A673 (cell line): Measurements from ENCODE around the gene RBM45. TPM values are rescaled to one million over a fixed set of nuclear protein-coding genes. Genes with fewer than 3 reads are reported as not detected.

Source experiments
- BruUV-seq: library from RNA; stranded (reverse); fragments of 400-500 nt; replicated peaks from 2 replicates; lab custom pipeline; 2021; lab: Mats Ljungman, UMichigan
- CTCF ChIA-PET: fragments of 300-600 bp; sonication (Branson Sonifier 250); formaldehyde crosslinking; loops from one replicate; lab custom pipeline; 2022; ENCODE audit warnings: antibody characterized with exemption; lab: Charles Lee
- POLR2A ChIA-PET: fragments of 300-600 bp; sonication (Branson Sonifier 250); formaldehyde crosslinking; loops from one replicate; lab custom pipeline; 2022; ENCODE audit warnings: antibody characterized with exemption; ENCODE audit not compliant: low non-redundant PET; lab: Charles Lee
- DNase-seq: peaks from one replicate; pipeline ENCODE4 v3.0.0-alpha.2; 2015; ENCODE audit warnings: low spot score
- H3K27ac ChIP-seq: fragments of 200-600 bp; sonication (generic); 2 replicates; pipeline ENCODE4 v1.5.1; 2016; ENCODE audit warnings: mixed run types, low read depth, mild to moderate bottlenecking, mixed read lengths, antibody characterized with exemption, low read length; ENCODE audit not compliant: poor library complexity, severe bottlenecking
- H3K27me3 ChIP-seq: fragments of 200-600 bp; sonication (generic); replicated peaks from 2 replicates; pipeline ENCODE4 v1.6.1; 2017; ENCODE audit warnings: mixed run types, low read depth, mild to moderate bottlenecking, mixed read lengths, antibody characterized with exemption, low read length; ENCODE audit not compliant: insufficient read depth, poor library complexity
- H3K36me3 ChIP-seq: fragments of 200-600 bp; sonication (generic); 2 replicates; pipeline ENCODE4 v1.6.1; 2016; ENCODE audit warnings: mixed run types, mild to moderate bottlenecking, mixed read lengths, antibody characterized with exemption, low read length; ENCODE audit not compliant: insufficient read depth, poor library complexity, severe bottlenecking
- H3K4me1 ChIP-seq: fragments of 200-600 bp; sonication (generic); 2 replicates; pipeline ENCODE4 v1.6.1; 2017; ENCODE audit warnings: mixed run types, mild to moderate bottlenecking, mixed read lengths, antibody characterized with exemption, low read length; ENCODE audit not compliant: insufficient read depth, poor library complexity, severe bottlenecking
- H3K4me3 ChIP-seq: fragments of 200-600 bp; sonication (generic); 2 replicates; pipeline ENCODE4 v1.5.1; 2016; ENCODE audit warnings: low read depth, mixed run types, mild to moderate bottlenecking, mixed read lengths, low read length; ENCODE audit not compliant: poor library complexity, severe bottlenecking
- H3K9me3 ChIP-seq: fragments of 200-600 bp; sonication (generic); 2 replicates; pipeline ENCODE4 v1.6.1; 2016; ENCODE audit warnings: mixed run types, low read depth, mild to moderate bottlenecking, mixed read lengths, antibody characterized with exemption, low read length; ENCODE audit not compliant: poor library complexity, severe bottlenecking
- EZH2 ChIP-seq: fragments of 200-600 bp; sonication (generic); IDR thresholded peaks from 2 replicates; pipeline ENCODE4 v1.6.1; 2017; ENCODE audit warnings: borderline replicate concordance, low read depth, mild to moderate bottlenecking, mixed read lengths, antibody characterized with exemption, low read length; ENCODE audit not compliant: poor library complexity, severe bottlenecking
- intact Hi-C: fragments of 100-400 bp; cut with micrococcal nuclease; formaldehyde crosslinking; loops from one replicate; pipeline ENCODE4 v1.10.0; 2022; ENCODE audit not compliant: unreplicated experiment
- total RNA-seq: library from RNA; stranded (reverse); gene quantifications from 2 replicates; pipeline ENCODE4 v1.2.3, GENCODE V29; 2021
- TF ChIP-seq, protein P1 (sequence below): fragments of 300-800, 200-600 bp; sonication (generic); conservative IDR thresholded peaks from 2 replicates; pipeline ENCODE4 v1.5.1; 2017; ENCODE audit warnings: low read depth, mild to moderate bottlenecking, antibody characterized with exemption, low read length, moderate library complexity, mixed read lengths

The RBM45 gene
- total RNA-seq, 1 experiment from 2014 or later, result 18.7 TPM

- no peak for TF ChIP-seq EZH2
- TF ChIP-seq, protein P1, sequence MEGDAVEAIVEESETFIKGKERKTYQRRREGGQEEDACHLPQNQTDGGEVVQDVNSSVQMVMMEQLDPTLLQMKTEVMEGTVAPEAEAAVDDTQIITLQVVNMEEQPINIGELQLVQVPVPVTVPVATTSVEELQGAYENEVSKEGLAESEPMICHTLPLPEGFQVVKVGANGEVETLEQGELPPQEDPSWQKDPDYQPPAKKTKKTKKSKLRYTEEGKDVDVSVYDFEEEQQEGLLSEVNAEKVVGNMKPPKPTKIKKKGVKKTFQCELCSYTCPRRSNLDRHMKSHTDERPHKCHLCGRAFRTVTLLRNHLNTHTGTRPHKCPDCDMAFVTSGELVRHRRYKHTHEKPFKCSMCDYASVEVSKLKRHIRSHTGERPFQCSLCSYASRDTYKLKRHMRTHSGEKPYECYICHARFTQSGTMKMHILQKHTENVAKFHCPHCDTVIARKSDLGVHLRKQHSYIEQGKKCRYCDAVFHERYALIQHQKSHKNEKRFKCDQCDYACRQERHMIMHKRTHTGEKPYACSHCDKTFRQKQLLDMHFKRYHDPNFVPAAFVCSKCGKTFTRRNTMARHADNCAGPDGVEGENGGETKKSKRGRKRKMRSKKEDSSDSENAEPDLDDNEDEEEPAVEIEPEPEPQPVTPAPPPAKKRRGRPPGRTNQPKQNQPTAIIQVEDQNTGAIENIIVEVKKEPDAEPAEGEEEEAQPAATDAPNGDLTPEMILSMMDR, result no peak
- Histone ChIP-seq H3K4me3 (no peak overlapping the region), H3K9me3 (no peaks in the 10 kb centered on the region), H3K27me3 (no peaks in the 10 kb centered on the region), H3K27ac (no peak overlapping the region), H3K36me3 (no peaks in the 10 kb centered on the region), H3K4me1 (no peaks in the 10 kb centered on the region)
- POLR2A ChIA-PET, result no interaction called here
- CTCF ChIA-PET, result interaction anchor here (0.9 kb wide), 1 partner anchor 58 kb away, joined by 3 read pairs; no protein-coding TSS in a partner anchor
- no TSS peak for BruUV-seq
- intact Hi-C loops, result no loop called here
- DNase-seq, result no peak
Measured at GRCh38 chr2:178173657-178174056, 61.4 kb downstream of the RBM45 start.

GRCh38 chr2:178177066-178177679 is 64.9 kb downstream of the RBM45 start:
- POLR2A ChIA-PET, result no interaction called here
- no peaks in the 10 kb centered on the region for H3K36me3 ChIP-seq
- H3K9me3 ChIP-seq, result no peaks in the 10 kb centered on the region
- TF ChIP-seq, protein P1, result no peak
- no peak for TF ChIP-seq EZH2
- intact Hi-C loops, result no loop called here
- no peak overlapping the region for H3K27ac ChIP-seq
- H3K4me3 ChIP-seq, result no peak overlapping the region
- no TSS peak for BruUV-seq
- no peaks in the 10 kb centered on the region for H3K4me1 ChIP-seq
- CTCF ChIA-PET, result no interaction called here
- DNase-seq, result no peak
- H3K27me3 ChIP-seq, result no peaks in the 10 kb centered on the region

Other genes starting within 250 kb of the RBM45 start
- gene PDE11A, start 39.7 kb upstream of the RBM45 start, total RNA-seq, result not detected in 2 replicates
- gene OSBPL6, start 82.1 kb downstream of the RBM45 start, total RNA-seq, result 19.3 and 20.3 TPM in 2 replicates